ENCODE results near the gene ATG5. TPM values are rescaled to one million over a fixed set of nuclear protein-coding genes. Genes with fewer than 3 reads are reported as not detected.

The ATG5 gene
- total and polyA plus RNA-seq, 2 experiments from 2014 or later = 31.6 to 48.2 TPM

- no peak for TF ChIP-seq ZNF331 (CRISPR knock-in tag; IDR thresholded peaks at IDR 0.05; ENCODE audit: low read depth)
- TF ChIP-seq NANOG (IDR thresholded peaks at IDR 0.05; ENCODE audit: borderline replicate concordance) = no peak
- TF ChIP-seq ZNF462 (CRISPR knock-in tag; IDR thresholded peaks at IDR 0.05) = no peak
- no peak for TF ChIP-seq EZH2phosphoT487 (IDR thresholded peaks at IDR 0.05; ENCODE audit: unreplicated experiment)
- no peak for TF ChIP-seq EZH2 (IDR thresholded peaks at IDR 0.05; ENCODE audit: low read depth, unreplicated experiment)
- TF ChIP-seq ZNF114 (CRISPR knock-in tag; IDR thresholded peaks at IDR 0.05) = no peak
- TF ChIP-seq ETS1 (IDR thresholded peaks at IDR 0.05) = no peak
- TF ChIP-seq CTCF (conservative IDR thresholded peaks at IDR 0.05; ENCODE audit: low read depth in 2 of 2) = no peak
- TF ChIP-seq REST (IDR thresholded peaks at IDR 0.05; ENCODE audit: unreplicated experiment) = no peak
- no peak for TF ChIP-seq JUNB (IDR thresholded peaks at IDR 0.05; ENCODE audit: unreplicated experiment)
- TF ChIP-seq POLR2AphosphoS5 (IDR thresholded peaks at IDR 0.05; ENCODE audit: low read depth) = no peak
- no peak for TF ChIP-seq CREB1 (CRISPR knock-in tag; IDR thresholded peaks at IDR 0.05; ENCODE audit: low read depth)
- no peak for TF ChIP-seq STAT1 (IDR thresholded peaks at IDR 0.05; ENCODE audit: unreplicated experiment)
- Histone ChIP-seq H3F3A (replicated peaks; ENCODE audit: low read depth) (no peaks in the 10 kb centered on the region), H3K27ac (ENCODE audit: low read depth) (no peak overlapping the region), H4K20me1 (replicated peaks; ENCODE audit: insufficient read depth) (no peaks in the 10 kb centered on the region), H3K79me2 (replicated peaks; ENCODE audit: insufficient read depth) (no peaks in the 10 kb centered on the region), H3K4me1 (ENCODE audit: insufficient read depth) (peaks cover 24% of the 10 kb centered on the region), H3K9me2 (ENCODE audit: insufficient read depth) (0 out of 2 replicates have a peak, but pooled peaks cover 4% of the 10 kb centered on the region), H3K4me2 (no peak overlapping the region), H2AFZ (no peak overlapping the region), H3K4me3 (no peak overlapping the region), H3K27me3 (ENCODE audit: insufficient read depth) (no peaks in the 10 kb centered on the region), H3K36me3 (ENCODE audit: insufficient read depth) (no peaks in the 10 kb centered on the region)
- H3K36me3 Mint-ChIP-seq (ENCODE audit: low read depth) = no peaks in the 10 kb centered on the region
- DNase-seq (ENCODE audit: low spot score) = no peak
- no peaks in the 10 kb centered on the region for H3K9me3 Mint-ChIP-seq
- no peak overlapping the region for H3K4me3 Mint-ChIP-seq
- peaks cover 4% of the 10 kb centered on the region for H3K27me3 Mint-ChIP-seq (ENCODE audit: insufficient read depth, low read depth, poor library complexity)
- no peak for ATAC-seq
- peaks cover 24% of the 10 kb centered on the region for H3K4me1 Mint-ChIP-seq
- H3K27ac Mint-ChIP-seq = no peak overlapping the region
Observed at GRCh38 chr6:106158816-106159215, 166.7 kb downstream of the ATG5 start.
